GM19043 (cell line): Measurements from ENCODE around the gene RUVBL2.
A peak's percentile ranks its signal among the peaks of the same experiment; 100 is the strongest.

Experiments used
- ATAC-seq: cut with Tn5 transposase; IDR thresholded peaks from one replicate; pipeline ENCODE4 v1.9.1; 2021; ENCODE audit warnings: low read depth; ENCODE audit not compliant: unreplicated experiment

RUVBL2 gene

GRCh38 chr19:48993175-48994034 lies at the start of gene RUVBL2, which contains the start of gene GYS1:
RUVBL2 (plus strand) TSS chr19:48993887; CDS start chr19:48993912, 25 bp downstream.
GYS1 (minus strand) TSS chr19:48993309; CDS start chr19:48993112, 197 bp downstream.
- ATAC-seq = peak; percentile 87

GRCh38 chr19:48945415-48945814 lies 48.3 kb upstream of the RUVBL2 start:
- ATAC-seq = no peak

GRCh38 chr19:48945817-48946216 lies 47.9 kb upstream of the RUVBL2 start:
- ATAC-seq = no peak

GRCh38 chr19:48946463-48947257 lies 47.0 kb upstream of the RUVBL2 start:
- no peak for ATAC-seq

GRCh38 chr19:48947258-48947542 lies 46.5 kb upstream of the RUVBL2 start:
- ATAC-seq = no peak

- ATAC-seq = no peak
Observed at GRCh38 chr19:48950159-48950558, 43.5 kb upstream of the RUVBL2 start.

- ATAC-seq = no peak
Observed at GRCh38 chr19:48950830-48951519, 42.7 kb upstream of the RUVBL2 start.

GRCh38 chr19:48953141-48953540 lies 40.5 kb upstream of the RUVBL2 start:
- no peak for ATAC-seq

GRCh38 chr19:48953990-48954594 lies 39.6 kb upstream of the RUVBL2 start:
- no peak for ATAC-seq

GRCh38 chr19:48954595-48955307 lies 38.9 kb upstream of the RUVBL2 start, which contains the start of gene BAX:
BAX (plus strand) TSS chr19:48954875; CDS start chr19:48954929, 54 bp downstream.
- peak; percentile 71 for ATAC-seq

- no peak for ATAC-seq
Observed at GRCh38 chr19:48955308-48955958, 38.3 kb upstream of the RUVBL2 start.

- ATAC-seq = no peak
Observed at GRCh38 chr19:48958006-48958405, 35.7 kb upstream of the RUVBL2 start.

GRCh38 chr19:48959341-48960239 lies 34.1 kb upstream of the RUVBL2 start:
- no peak for ATAC-seq

GRCh38 chr19:48961051-48961649 lies 32.5 kb upstream of the RUVBL2 start:
- ATAC-seq = no peak

- ATAC-seq = no peak
Observed at GRCh38 chr19:48961673-48962028, 32.0 kb upstream of the RUVBL2 start.

- ATAC-seq = no peak
Observed at GRCh38 chr19:48962029-48962848, 31.4 kb upstream of the RUVBL2 start.

- ATAC-seq = no peak
Observed at GRCh38 chr19:48962849-48963165, 30.9 kb upstream of the RUVBL2 start.
